ENCODE results near the gene DDX19B. TPM values are rescaled to one million over a fixed set of nuclear protein-coding genes. Genes with fewer than 3 reads are reported as not detected.
"Not testable (repeated sequence)": the region's sequence is repeated elsewhere in the genome, so short reads cannot be mapped to it uniquely, and the experiment has no call there.

Gene DDX19B
- total and polyA plus RNA-seq, 7 donors = 15.0 to 21.4 (median 16.0) TPM

GRCh38 chr16:70276392-70276791 is 22.6 kb upstream of the DDX19B start:
- no peaks in the 10 kb centered on the region for H3K27me3 ChIP-seq (ENCODE audit: insufficient read depth in 3 of 3, low read length in 2 of 3)
- no peak overlapping the region for H3K27ac ChIP-seq
- DNase-seq = no peak
- H3K36me3 ChIP-seq (ENCODE audit: insufficient read depth in 1 of 2, low read depth in 1 of 2) = peaks cover 30 to 99% of the 10 kb centered on the region in 2 donors
- intact Hi-C loops (cut with DNase I) = no loop called here
- H3K4me3 ChIP-seq = no peak overlapping the region
- no peak for TF ChIP-seq CTCF (IDR thresholded peaks at IDR 0.05)
- ATAC-seq = no peak
- no peaks in the 10 kb centered on the region for H3K4me1 ChIP-seq
- H3K9me3 ChIP-seq = no peaks in the 10 kb centered on the region
- WGBS, 3 donors = 77 to 92% (median 83%) methylated on average over 1 of the region's 1 CpG

- ATAC-seq; intact Hi-C loops (cut with DNase I); DNase-seq; H3K27ac ChIP-seq; H3K4me1 ChIP-seq; H3K27me3 ChIP-seq (ENCODE audit: insufficient read depth in 3 of 3, low read length in 2 of 3); H3K9me3 ChIP-seq: not testable (repeated sequence)
- H3K4me3 ChIP-seq = peak overlapping the region; percentile 88
- WGBS, 3 donors = 97 to 98% (median 97%) methylated on average over 17 of the region's 17 CpGs
- peaks cover 4 to 36% of the 10 kb centered on the region in 2 donors for H3K36me3 ChIP-seq (ENCODE audit: insufficient read depth in 1 of 2, low read depth in 1 of 2)
Observed at GRCh38 chr16:70287304-70287971, 11.5 kb upstream of the DDX19B start.

GRCh38 chr16:70289229-70290094 is 9.5 kb upstream of the DDX19B start, which contains the start of gene AARS1:
TSS of gene AARS1 (minus strand) at chr16:70289506. CDS start at chr16:70282763, 6,743 bp downstream.
- Histone ChIP-seq H3K27ac (peak within 1 kb of the TSS; percentile 95), H3K36me3 (ENCODE audit: insufficient read depth in 1 of 2, low read depth in 1 of 2) (peaks cover 2 to 16% of the 10 kb centered on the region in 2 donors), H3K9me3 (no peaks in the 10 kb centered on the region), H3K4me1 (no peaks in the 10 kb centered on the region), H3K27me3 (ENCODE audit: insufficient read depth in 3 of 3, low read length in 2 of 3) (no peaks in the 10 kb centered on the region), H3K4me3 (peak within 1 kb of the TSS; percentile 88)
- no peak for TF ChIP-seq CTCF (IDR thresholded peaks at IDR 0.05)
- intact Hi-C loops (cut with DNase I) = no loop called here
- WGBS, 3 donors = 1 to 3% (median 2%) methylated on average over 47 to 53 of the region's 53 CpGs
- DNase-seq = peak; percentile 97
- peak; percentile 97 to 100 (median 99) for ATAC-seq

- DNase-seq (no peak), ATAC-seq (no peak)
- Histone ChIP-seq H3K4me3 (no peak overlapping the region), H3K36me3 (ENCODE audit: insufficient read depth in 1 of 2, low read depth in 1 of 2) (peaks cover 0 to 2% of the 10 kb centered on the region in 2 donors), H3K4me1 (no peaks in the 10 kb centered on the region), H3K27me3 (ENCODE audit: insufficient read depth in 3 of 3, low read length in 2 of 3) (no peaks in the 10 kb centered on the region), H3K27ac (no peak overlapping the region), H3K9me3 (no peaks in the 10 kb centered on the region)
- TF ChIP-seq CTCF (IDR thresholded peaks at IDR 0.05) = no peak
- intact Hi-C loops (cut with DNase I) = no loop called here
Observed at GRCh38 chr16:70290949-70291519, 8.0 kb upstream of the DDX19B start.

- ATAC-seq; H3K36me3 ChIP-seq (ENCODE audit: insufficient read depth in 1 of 2, low read depth in 1 of 2); DNase-seq; H3K27me3 ChIP-seq (ENCODE audit: insufficient read depth in 3 of 3, low read length in 2 of 3); H3K4me1 ChIP-seq; H3K4me3 ChIP-seq; intact Hi-C loops (cut with DNase I); H3K27ac ChIP-seq; H3K9me3 ChIP-seq: not testable (repeated sequence)
- WGBS, 3 donors = 93 to 95% (median 95%) methylated on average over 11 of the region's 11 CpGs
Observed at GRCh38 chr16:70292148-70292547, 6.8 kb upstream of the DDX19B start.
